Measurements from ENCODE around the gene PHGDH.
"Not testable (repeated sequence)": the region's sequence is repeated elsewhere in the genome, so short reads cannot be mapped to it uniquely, and the experiment has no call there.

PHGDH gene

DNA sequence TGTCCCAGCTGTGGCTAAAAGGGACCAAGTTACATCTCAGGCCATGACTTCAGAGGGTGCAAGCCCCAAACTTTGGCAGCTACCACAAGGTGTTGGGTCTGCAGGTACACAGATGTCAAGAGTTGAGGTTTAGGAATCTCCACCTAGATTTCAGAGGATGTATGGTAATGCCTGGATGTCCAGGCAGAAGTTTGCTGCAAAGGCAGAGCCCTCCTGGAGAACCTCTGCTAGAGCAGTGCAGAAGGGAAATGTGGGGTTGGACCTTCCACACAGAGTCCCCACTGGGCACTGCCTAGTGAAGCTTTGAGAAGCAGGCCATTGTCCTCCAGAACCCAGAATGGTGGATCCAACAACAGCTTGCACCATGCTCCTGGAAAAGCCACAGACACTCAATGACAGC lies 10.1 kb upstream of the PHGDH start:
- no peak for DNase-seq

- no peak for DNase-seq
Measured at GRCh38 chr1:119702384-119702783, 9.3 kb upstream of the PHGDH start.

DNA sequence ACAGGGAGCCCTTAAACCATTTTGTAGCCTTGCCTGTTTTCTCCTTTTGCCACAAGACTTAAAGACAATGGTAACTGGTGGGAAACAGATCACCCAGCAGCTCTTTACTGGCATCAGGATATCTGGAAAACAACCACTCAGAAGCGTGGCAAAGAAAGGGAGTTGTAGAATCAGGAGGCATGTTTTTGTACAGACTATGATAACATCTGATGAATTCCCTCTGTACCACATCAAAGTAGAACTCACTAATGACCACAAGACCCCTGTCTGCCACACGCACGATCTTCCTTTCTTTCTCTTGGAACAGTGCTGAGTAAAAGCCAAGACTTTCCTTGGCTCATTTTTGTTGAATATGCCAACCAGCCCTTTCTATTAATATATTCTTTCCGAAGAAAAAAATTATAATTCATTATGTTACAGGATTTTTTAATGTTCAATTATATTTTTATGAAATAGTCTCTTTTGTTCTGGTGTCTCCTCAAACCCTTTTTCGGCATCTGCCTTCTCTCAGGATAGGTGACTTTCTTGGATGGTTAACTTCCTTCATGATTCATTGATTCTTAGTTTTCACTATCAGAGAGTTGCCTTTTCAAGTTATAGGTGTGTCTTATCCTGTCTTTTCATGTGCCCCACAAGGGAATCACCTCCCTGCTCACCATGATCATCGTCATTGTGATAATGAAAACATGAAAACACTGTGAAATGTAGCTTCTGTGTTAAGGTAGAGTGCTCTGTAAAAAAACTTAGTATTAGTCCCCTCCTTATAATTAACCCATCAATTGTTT lies 7.9 kb upstream of the PHGDH start:
- no peak for DNase-seq

DNA sequence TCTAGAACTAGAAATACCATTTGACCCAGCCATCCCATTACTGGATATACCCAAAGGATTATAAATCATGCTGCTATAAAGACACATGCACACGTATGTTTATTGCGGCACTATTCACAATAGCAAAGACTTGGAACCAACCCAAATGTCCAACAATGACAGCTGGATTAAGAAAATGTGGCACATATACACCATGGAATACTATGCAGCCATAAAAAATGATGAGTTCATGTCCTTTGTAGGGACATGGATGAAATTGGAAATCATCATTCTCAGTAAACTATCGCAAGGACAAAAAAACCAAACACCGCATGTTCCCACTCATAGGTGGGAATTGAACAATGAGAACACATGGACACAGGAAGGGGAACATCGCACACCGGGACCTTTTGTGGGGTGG lies 5.1 kb upstream of the PHGDH start:
- DNase-seq: not testable (repeated sequence)

GRCh38 chr1:119711356-119711803 lies 354 bp upstream of the PHGDH start:
- not testable (repeated sequence) for DNase-seq

DNA sequence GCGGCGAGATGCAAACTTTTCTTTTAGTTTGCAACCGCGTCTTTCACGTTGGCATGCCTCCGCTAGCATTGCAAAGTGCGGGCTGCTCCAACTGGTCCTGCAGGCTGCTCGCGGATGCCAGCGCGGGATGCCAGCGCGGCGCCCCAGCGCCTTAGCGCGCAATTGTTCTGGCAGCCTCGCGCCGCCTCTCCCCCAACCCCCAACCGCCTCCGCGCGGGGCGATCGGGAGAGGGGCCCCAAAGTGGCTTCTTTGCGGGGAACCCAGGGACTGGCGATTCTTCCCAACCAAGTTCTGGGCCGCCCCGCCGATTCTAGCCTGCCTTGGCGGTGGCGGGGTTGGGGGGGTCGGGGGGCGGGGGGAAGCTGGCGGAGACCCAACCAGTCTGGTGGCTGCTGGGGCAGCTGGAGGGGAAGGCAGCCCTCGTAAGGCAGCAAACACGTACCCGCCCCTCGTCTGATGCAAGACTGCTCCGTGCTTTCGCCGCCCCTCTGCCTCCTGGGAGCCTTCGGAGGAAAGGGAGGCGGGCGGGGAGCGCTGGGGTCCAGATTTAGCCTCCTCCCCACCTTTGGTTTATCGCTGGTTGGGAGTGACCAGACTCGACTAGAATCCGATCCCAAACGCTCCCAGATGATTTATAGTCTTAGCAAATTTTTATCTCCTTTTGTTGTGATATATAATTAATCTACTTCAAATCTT lies 756 bp downstream of the PHGDH start:
- DNase-seq: peak; percentile 89

DNA sequence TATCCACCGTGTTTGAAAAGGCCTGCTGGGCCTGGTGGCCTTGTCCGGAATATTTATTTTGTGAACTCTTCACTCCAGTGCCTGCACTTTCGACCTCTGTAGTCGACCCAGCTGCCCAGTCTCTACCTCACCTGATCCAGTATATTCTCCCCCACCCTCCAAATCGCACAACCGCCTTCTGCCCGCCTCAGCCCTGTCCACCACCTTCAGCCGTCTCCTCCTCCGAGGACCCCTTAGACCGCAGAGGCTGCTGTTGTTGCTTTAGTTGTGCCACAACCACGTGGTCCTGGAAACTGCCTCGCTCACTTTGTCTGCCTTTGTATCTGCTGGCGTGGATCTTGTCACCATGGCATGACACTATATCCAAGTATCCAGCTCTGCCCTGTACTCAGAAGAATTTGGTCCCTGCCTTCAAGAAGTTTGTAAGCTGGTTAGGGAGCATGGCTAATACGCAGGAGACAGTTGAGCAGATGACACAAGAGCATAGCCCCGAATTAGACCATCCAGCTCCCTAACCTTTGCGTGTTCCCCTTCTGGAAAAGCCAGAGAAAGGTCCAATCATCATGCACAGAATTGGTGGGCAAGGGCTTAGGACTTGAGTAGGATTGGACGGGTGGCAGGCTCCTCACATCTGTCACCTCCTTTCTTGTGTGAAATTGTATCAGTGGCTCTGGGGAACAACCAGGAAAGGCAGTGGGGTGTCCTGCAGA lies 1.5 kb downstream of the PHGDH start:
- DNase-seq: peak; percentile 31

- peak; percentile 68 for DNase-seq
Measured at GRCh38 chr1:119713749-119714456, 2.2 kb downstream of the PHGDH start.

DNA sequence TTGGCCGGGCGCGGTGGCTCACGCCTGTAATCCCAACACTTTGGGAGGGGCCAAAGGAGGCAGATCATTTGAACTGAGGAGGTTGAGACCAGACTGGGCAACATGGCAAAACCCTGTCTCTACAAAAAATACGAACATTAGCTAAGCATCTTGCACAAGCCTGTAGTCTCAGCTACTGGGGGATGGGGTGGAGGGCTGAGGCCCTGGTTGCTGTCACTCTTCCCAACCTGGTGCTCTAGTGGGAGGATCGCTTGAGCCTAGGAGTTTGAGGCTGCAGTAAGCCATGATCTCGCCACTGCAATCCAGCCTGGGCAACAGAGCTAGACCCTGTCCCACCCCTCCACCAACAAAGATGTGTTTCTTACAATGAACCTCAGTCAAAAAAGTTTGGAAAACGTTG lies 2.8 kb downstream of the PHGDH start:
- no peak for DNase-seq

- no peak for DNase-seq
Measured at GRCh38 chr1:119715542-119715941, 3.8 kb downstream of the PHGDH start.

DNA sequence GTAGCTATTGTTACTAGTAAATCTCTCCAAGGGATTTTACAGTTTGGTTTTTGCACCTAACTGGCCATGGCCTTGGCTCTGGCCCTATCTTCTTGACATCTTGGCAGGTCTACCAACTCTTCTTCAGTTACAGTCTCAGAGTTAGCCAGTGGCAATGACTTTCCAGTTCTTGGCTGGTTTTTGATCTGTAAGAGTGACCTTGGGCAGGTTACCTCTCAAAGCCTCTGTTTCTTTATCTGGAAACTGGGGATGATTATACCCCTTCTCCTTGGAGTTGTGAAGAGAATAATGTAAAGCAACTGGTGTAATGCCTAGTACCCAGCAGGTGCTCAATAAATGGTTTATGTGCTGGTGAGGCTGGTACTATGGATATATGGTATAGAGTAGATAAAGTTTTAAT lies 6.7 kb downstream of the PHGDH start:
- DNase-seq: no peak

DNA sequence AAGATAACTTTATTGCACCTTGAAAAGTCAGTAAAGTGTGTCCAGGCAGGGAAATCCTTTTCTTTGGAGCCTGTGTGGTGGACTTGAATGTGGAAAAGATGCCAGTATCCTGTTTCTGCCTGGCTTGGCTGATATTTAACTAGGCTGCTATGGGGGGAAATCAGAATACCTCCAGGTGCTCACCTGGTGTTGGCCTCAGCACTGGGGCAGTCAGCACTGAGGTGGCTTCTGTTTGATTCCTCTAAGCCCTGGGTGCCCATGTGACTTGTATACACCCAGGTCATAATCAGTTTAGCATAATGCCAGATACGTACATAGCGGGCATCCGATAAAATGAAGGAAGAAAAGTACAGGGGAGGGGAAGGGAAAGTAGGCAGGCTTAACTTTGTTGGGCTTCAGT lies 7.2 kb downstream of the PHGDH start:
- DNase-seq: no peak

- DNase-seq: no peak
Measured at GRCh38 chr1:119720866-119721440, 9.2 kb downstream of the PHGDH start.

DNA sequence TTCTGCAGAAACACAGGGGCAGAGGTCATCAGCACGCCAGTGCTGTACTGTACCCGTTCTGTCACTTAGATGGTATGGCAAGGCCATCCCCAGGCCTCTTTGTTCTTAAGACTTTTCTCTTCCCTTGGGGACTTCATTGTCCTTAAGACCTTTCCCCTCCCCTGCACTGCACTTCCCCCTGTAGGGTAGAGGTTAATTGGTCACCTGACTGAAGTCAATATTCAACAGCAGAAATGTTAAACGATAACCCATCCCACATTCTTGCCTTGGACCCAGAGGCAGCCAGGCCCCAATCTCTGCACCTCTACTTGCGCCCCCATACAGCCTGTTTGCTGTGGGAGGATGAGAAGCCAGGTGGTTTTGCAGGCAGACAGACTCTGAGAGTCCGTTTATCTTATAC lies 10.2 kb downstream of the PHGDH start:
- no peak for DNase-seq

GRCh38 chr1:119724611-119725218 lies 13.0 kb downstream of the PHGDH start:
- no peak for DNase-seq

GRCh38 chr1:119725626-119726025 lies 13.9 kb downstream of the PHGDH start:
- no peak for DNase-seq

GRCh38 chr1:119727991-119728390 lies 16.3 kb downstream of the PHGDH start:
- DNase-seq: no peak

GRCh38 chr1:119729044-119729443 lies 17.3 kb downstream of the PHGDH start:
- DNase-seq: no peak

- no peak for DNase-seq
Measured at GRCh38 chr1:119731060-119731459, 19.3 kb downstream of the PHGDH start.

- DNase-seq: no peak
Measured at GRCh38 chr1:119731741-119732430, 20.2 kb downstream of the PHGDH start.

- DNase-seq: no peak
Measured at GRCh38 chr1:119732465-119733168, 20.9 kb downstream of the PHGDH start.

All from NCI-H1105 treated with DMSO at 0.1 percent for 48 hours (cell line).